ENCODE data around the gene PLA2G4D.

PLA2G4D gene

GRCh38 chr15:42050484-42051255 lies 43.7 kb downstream of the PLA2G4D start:
- no peak for TF ChIP-seq CTCF (IDR thresholded peaks at IDR 0.05)

- no peak for TF ChIP-seq CTCF (IDR thresholded peaks at IDR 0.05)
Observed at GRCh38 chr15:42048821-42049200, 45.6 kb downstream of the PLA2G4D start.

GRCh38 chr15:42048080-42048820 lies 46.1 kb downstream of the PLA2G4D start:
- TF ChIP-seq CTCF (IDR thresholded peaks at IDR 0.05), result no peak

- no peak for TF ChIP-seq CTCF (IDR thresholded peaks at IDR 0.05)
Observed at GRCh38 chr15:42046597-42046996, 47.8 kb downstream of the PLA2G4D start.

GRCh38 chr15:42045211-42045615 lies 49.1 kb downstream of the PLA2G4D start:
- no peak for TF ChIP-seq CTCF (IDR thresholded peaks at IDR 0.05)

- TF ChIP-seq CTCF (IDR thresholded peaks at IDR 0.05), result no peak
Observed at GRCh38 chr15:42042602-42043400, 51.6 kb downstream of the PLA2G4D start.

GRCh38 chr15:42038401-42038800 lies 56.0 kb downstream of the PLA2G4D start:
- no peak for TF ChIP-seq CTCF (IDR thresholded peaks at IDR 0.05)

All from LNCAP (cell line).